Stomach (tissue), 9 donors: Measurements from ENCODE around the gene C22orf15. TPM values are rescaled to one million over a fixed set of nuclear protein-coding genes. Genes with fewer than 3 reads are reported as not detected.

Experiments used
- DNase-seq, 2 donors: peaks; one replicate each; pipeline versions ENCODE4 v3.0.0 to v3.0.0-alpha.2; 2013 to 2019
- H3K27ac ChIP-seq, 5 donors: fragments of 200-600 bp in 4 of 5; sonication (generic) in 4 of 5; one replicate each; pipeline ENCODE4 v1.5.1; 2013 to 2019; ENCODE audit warnings: mild to moderate bottlenecking in 1 of 5, moderate library complexity in 1 of 5
- H3K27me3 ChIP-seq, 3 donors: fragments of 200-600 bp; sonication (generic); one replicate each; pipeline ENCODE4 v1.5.1; 2017 to 2019; ENCODE audit warnings: mixed run types in 1 of 3
- H3K36me3 ChIP-seq, 4 donors: fragments of 200-600 bp; sonication (generic); 1 replicate in 3 of 4; 2 replicates in 1 of 4; pipeline ENCODE4 v1.5.1; 2016 to 2019
- H3K4me1 ChIP-seq, 4 donors: fragments of 200-600 bp; sonication (generic); one replicate each; pipeline ENCODE4 v1.5.1; 2016 to 2019
- H3K4me3 ChIP-seq, 4 donors: fragments of 200-600 bp; sonication (generic) in 3 of 4; one replicate each; pipeline ENCODE4 v1.5.1; 2016 to 2019; ENCODE audit warnings: mild to moderate bottlenecking in 1 of 4
- H3K9me3 ChIP-seq, 4 donors: fragments of 200-600 bp; sonication (generic); one replicate each; pipeline ENCODE4 v1.5.1; 2016 to 2019
- CTCF ChIP-seq, 7 experiments: fragments of 450-650 bp in 4 of 7; fragments of 200-600 bp in 3 of 7; sonication (generic) in 3 of 7; IDR thresholded peaks; one replicate each; pipeline ENCODE4 v1.5.1; 2016 to 2019; ENCODE audit warnings: antibody characterized with exemption in 7 of 7, control low read depth in 2 of 7, mild to moderate bottlenecking in 1 of 7
- EP300 ChIP-seq: sonication (generic); formaldehyde crosslinking; IDR thresholded peaks from one replicate; pipeline ENCODE4 v1.6.1; 2017; ENCODE audit warnings: antibody characterized with exemption
- POLR2A ChIP-seq, 4 donors: fragments of 450-650 bp; IDR thresholded peaks; one replicate each; pipeline ENCODE4 v1.6.1; 2016; ENCODE audit warnings: antibody characterized with exemption in 4 of 4, control low read depth in 2 of 4, mild to moderate bottlenecking in 1 of 4, moderate library complexity in 1 of 4
- POLR2AphosphoS5 ChIP-seq, 3 donors: sonication (generic); formaldehyde crosslinking; IDR thresholded peaks; one replicate each; pipeline ENCODE4 v1.6.1; 2016; ENCODE audit warnings: antibody characterized with exemption in 3 of 3
- WGBS, 5 donors: extraction: QIAGEN DNeasy Blood & Tissue Kit in 3 of 5; methylation state at CpG; one replicate each; pipeline versions ENCODE4 v1.1.5 to v1.1.7; 2013 to 2018; 5-methylcytosine and 5-hydroxymethylcytosine counted together
- intact Hi-C: fragments of 100-400 bp; cut with DNase I; formaldehyde crosslinking; loops from one replicate; pipeline ENCODE4 v1.15.1; 2023; ENCODE audit warnings: low total_unique reads
- polyA plus RNA-seq, 3 donors: library from polyadenylated mRNA; stranded (reverse); fragments of 200-250 nt; gene quantifications; one replicate each; pipeline ENCODE4 v1.2.3, GENCODE V29; 2013
- total RNA-seq, 5 donors: library from RNA; depleted of rRNA; stranded (reverse); fragments of >200 nt; gene quantifications; one replicate each; pipeline versions ENCODE4 v1.1.0 to v1.2.3, GENCODE V29; 2014 to 2016
- donor health status: healthy with polysubstance abuse.
- donor health status: Bipolar disorder and iron deficiency.
- donor health status: healthy.

C22orf15 gene
- total and polyA plus RNA-seq, 8 donors, result 0.05 TPM; not detected in 7

DNA sequence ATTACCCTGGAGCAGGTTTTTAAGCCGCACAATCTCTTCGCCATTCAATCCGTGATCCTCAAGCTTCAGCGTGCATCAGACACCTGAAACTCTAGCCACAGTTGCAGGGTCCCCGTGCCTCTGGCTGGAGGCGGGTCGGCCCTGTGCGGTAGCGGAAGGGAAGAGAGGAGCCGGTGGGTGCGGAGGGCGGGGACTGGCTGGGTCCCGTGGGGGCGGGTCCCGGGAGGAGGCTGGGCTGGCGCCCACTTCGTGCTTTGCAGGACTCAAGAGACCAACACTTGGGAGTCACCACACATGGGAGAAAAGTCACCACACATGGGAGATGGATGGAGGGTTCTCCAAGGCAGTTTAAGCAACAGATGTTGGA lies 772 bp downstream of the C22orf15 start:
- TF ChIP-seq POLR2A (IDR thresholded peaks at IDR 0.05) (no peak), CTCF (IDR thresholded peaks at IDR 0.05) (no peak), POLR2AphosphoS5 (IDR thresholded peaks at IDR 0.05) (no peak), EP300 (no peak)
- Histone ChIP-seq H3K9me3 (no peaks in the 10 kb centered on the region), H3K27ac (no peak overlapping the region), H3K36me3 (peaks cover 0 to 31% (median 9%) of the 10 kb centered on the region in 4 donors), H3K4me1 (peaks cover 25 to 62% (median 49%) of the 10 kb centered on the region in 4 donors), H3K27me3 (no peaks in the 10 kb centered on the region), H3K4me3 (peak overlapping the region; percentile 11 to 35 (median 22))
- WGBS, 5 donors, result 29 to 58% (median 42%) methylated on average over 13 to 17 of the region's 17 CpGs
- intact Hi-C loops, result no loop called here
- peak in 1 of 2 donors; percentile 52 for DNase-seq

GRCh38 chr22:23763954-23764353 lies 1.2 kb downstream of the C22orf15 start:
- intact Hi-C loops, result no loop called here
- TF ChIP-seq POLR2AphosphoS5 (IDR thresholded peaks at IDR 0.05), result no peak
- TF ChIP-seq POLR2A (IDR thresholded peaks at IDR 0.05), result no peak
- TF ChIP-seq CTCF (IDR thresholded peaks at IDR 0.05), result no peak
- no peak for TF ChIP-seq EP300
- Histone ChIP-seq H3K4me1 (peaks cover 29 to 66% (median 53%) of the 10 kb centered on the region in 4 donors), H3K4me3 (peak overlapping the region in 3 of 4 donors; percentile 20 to 35 (median 23)), H3K27me3 (no peaks in the 10 kb centered on the region), H3K27ac (no peak overlapping the region), H3K9me3 (no peaks in the 10 kb centered on the region), H3K36me3 (peaks cover 0 to 31% (median 9%) of the 10 kb centered on the region in 4 donors)
- 61 to 84% (median 62%) methylated on average over 7 of the region's 7 CpGs for WGBS, 5 donors
- DNase-seq, result no peak

GRCh38 chr22:23764899-23765881 lies 2.4 kb downstream of the C22orf15 start:
- Histone ChIP-seq H3K4me1 (peaks cover 30 to 72% (median 57%) of the 10 kb centered on the region in 4 donors), H3K9me3 (no peaks in the 10 kb centered on the region), H3K4me3 (no peak overlapping the region), H3K27me3 (no peaks in the 10 kb centered on the region), H3K36me3 (peaks cover 0 to 31% (median 9%) of the 10 kb centered on the region in 4 donors), H3K27ac (no peak overlapping the region)
- intact Hi-C loops, result loop anchor here (5.0 kb wide), 1 partner anchor 82 kb away; no protein-coding TSS in a partner anchor
- TF ChIP-seq CTCF (IDR thresholded peaks at IDR 0.05) (no peak), POLR2AphosphoS5 (IDR thresholded peaks at IDR 0.05) (no peak), EP300 (no peak), POLR2A (IDR thresholded peaks at IDR 0.05) (no peak)
- 87 to 92% (median 89%) methylated on average over 8 to 9 of the region's 9 CpGs for WGBS, 5 donors
- no peak for DNase-seq

GRCh38 chr22:23767303-23767672 lies 4.5 kb downstream of the C22orf15 start:
- no peaks in the 10 kb centered on the region for H3K27me3 ChIP-seq
- no peaks in the 10 kb centered on the region for H3K9me3 ChIP-seq
- H3K27ac ChIP-seq, result peak overlapping the region; percentile 82 to 87 (median 86)
- peak in 1 of 2 donors; percentile 39 for DNase-seq
- H3K36me3 ChIP-seq, result peaks cover 0 to 31% (median 9%) of the 10 kb centered on the region in 4 donors
- WGBS, 5 donors, result 2 to 26% (median 4%) methylated on average over 6 to 27 of the region's 27 CpGs
- TF ChIP-seq CTCF (IDR thresholded peaks at IDR 0.05), result no peak
- no peak for TF ChIP-seq EP300
- TF ChIP-seq POLR2AphosphoS5 (IDR thresholded peaks at IDR 0.05), result no peak
- intact Hi-C loops, result loop anchor here (5.0 kb wide), 1 partner anchor 80 kb away; no protein-coding TSS in a partner anchor
- H3K4me3 ChIP-seq, result peak overlapping the region; percentile 66 to 87 (median 81)
- H3K4me1 ChIP-seq, result peaks cover 37 to 92% (median 73%) of the 10 kb centered on the region in 4 donors
